GM23248 (cell line): ENCODE data around the gene ELL2.

Experiments used
- EZH2 ChIP-seq: fragments of 200-600 bp; sonication (generic); IDR thresholded peaks from 2 replicates; pipeline ENCODE4 v1.6.1; 2018; ENCODE audit warnings: antibody characterized with exemption, mild to moderate bottlenecking; ENCODE audit not compliant: insufficient read depth, poor library complexity, severe bottlenecking
- EZH2phosphoT487 ChIP-seq: fragments of 200-600 bp; sonication (generic); IDR thresholded peaks from 2 replicates; pipeline ENCODE4 v1.6.1; 2018; ENCODE audit warnings: antibody characterized with exemption, moderate library complexity, mild to moderate bottlenecking, low read depth; ENCODE audit not compliant: insufficient read depth

- no peak for TF ChIP-seq EZH2
- TF ChIP-seq EZH2phosphoT487: no peak
Observed at GRCh38 chr5:95961617-95962474, at the start of gene ELL2.
